Suprapubic skin (tissue), 3 donors: ENCODE results near the gene CCDC27.

Source experiments
- CTCF ChIP-seq, 2 donors: fragments of 200-600 bp in 1 of 2; fragments of 450-650 bp in 1 of 2; sonication (generic) in 1 of 2; IDR thresholded peaks; one replicate each; pipeline ENCODE4 v1.5.1; 2016 to 2019; ENCODE audit warnings: antibody characterized with exemption in 2 of 2, mild to moderate bottlenecking in 1 of 2, moderate library complexity in 1 of 2
- POLR2A ChIP-seq, 2 donors: fragments of 450-650 bp; IDR thresholded peaks; one replicate each; pipeline ENCODE4 v1.6.1; 2017; ENCODE audit warnings: antibody characterized with exemption in 2 of 2, mild to moderate bottlenecking in 2 of 2, moderate library complexity in 2 of 2

GRCh38 chr1:3771108-3772026 is 19.1 kb downstream of the CCDC27 start:
- TF ChIP-seq CTCF (IDR thresholded peaks at IDR 0.05) (no peak), POLR2A (IDR thresholded peaks at IDR 0.05) (no peak)
